ENCODE data around the gene NBEA. TPM values are rescaled to one million over a fixed set of nuclear protein-coding genes. Genes with fewer than 3 reads are reported as not detected.
A peak's percentile ranks its signal among the peaks of the same experiment; 100 is the strongest.
"Not testable (repeated sequence)": the region's sequence is repeated elsewhere in the genome, so short reads cannot be mapped to it uniquely, and the experiment has no call there.

The NBEA gene
- total RNA-seq, 1 experiment from 2014 or later = 5.0 TPM

- no peak for DNase-seq (ENCODE audit: extremely low read depth, low read depth)
Observed at GRCh38 chr13:35621989-35622388, 679.9 kb downstream of the NBEA start.

- DNase-seq (ENCODE audit: extremely low read depth, low read depth) = no peak
Observed at GRCh38 chr13:35629026-35629425, 687.0 kb downstream of the NBEA start.

- peak; percentile 33 for DNase-seq (ENCODE audit: extremely low read depth, low read depth)
Observed at GRCh38 chr13:35630551-35631275, 688.6 kb downstream of the NBEA start.

GRCh38 chr13:35631666-35632065 lies 689.6 kb downstream of the NBEA start:
- no peak for DNase-seq (ENCODE audit: extremely low read depth, low read depth)

- DNase-seq (ENCODE audit: extremely low read depth, low read depth) = no peak
Observed at GRCh38 chr13:35643625-35644024, 701.6 kb downstream of the NBEA start.

- no peak for DNase-seq (ENCODE audit: extremely low read depth, low read depth)
Observed at GRCh38 chr13:35646056-35646774, 704.1 kb downstream of the NBEA start.

- DNase-seq (ENCODE audit: extremely low read depth, low read depth) = no peak
Observed at GRCh38 chr13:35648201-35648600, 706.1 kb downstream of the NBEA start.

GRCh38 chr13:35649162-35649561 lies 707.1 kb downstream of the NBEA start:
- peak; percentile 2 for DNase-seq (ENCODE audit: extremely low read depth, low read depth)

- no peak for DNase-seq (ENCODE audit: extremely low read depth, low read depth)
Observed at GRCh38 chr13:35659796-35660195, 717.7 kb downstream of the NBEA start.

GRCh38 chr13:35664747-35665146 lies 722.7 kb downstream of the NBEA start:
- no peak for DNase-seq (ENCODE audit: extremely low read depth, low read depth)

- no peak for DNase-seq (ENCODE audit: extremely low read depth, low read depth)
Observed at GRCh38 chr13:35669321-35669720, 727.3 kb downstream of the NBEA start.

GRCh38 chr13:35672611-35673010 lies 730.5 kb downstream of the NBEA start:
- DNase-seq (ENCODE audit: extremely low read depth, low read depth) = no peak

- no peak for DNase-seq (ENCODE audit: extremely low read depth, low read depth)
Observed at GRCh38 chr13:35675651-35676050, 733.6 kb downstream of the NBEA start.

GRCh38 chr13:35677863-35678262 lies 735.8 kb downstream of the NBEA start:
- not testable (repeated sequence) for DNase-seq (ENCODE audit: extremely low read depth, low read depth)

GRCh38 chr13:35681685-35682084 lies 739.6 kb downstream of the NBEA start:
- DNase-seq (ENCODE audit: extremely low read depth, low read depth) = no peak

GRCh38 chr13:35684432-35684831 lies 742.4 kb downstream of the NBEA start:
- no peak for DNase-seq (ENCODE audit: extremely low read depth, low read depth)

GRCh38 chr13:35687336-35687735 lies 745.3 kb downstream of the NBEA start:
- DNase-seq (ENCODE audit: extremely low read depth, low read depth) = no peak

GRCh38 chr13:35690581-35691207 lies 748.6 kb downstream of the NBEA start:
- DNase-seq (ENCODE audit: extremely low read depth, low read depth) = no peak

GRCh38 chr13:35693134-35693784 lies 751.2 kb downstream of the NBEA start:
- no peak for DNase-seq (ENCODE audit: extremely low read depth, low read depth)

GRCh38 chr13:35694031-35694430 lies 752.0 kb downstream of the NBEA start:
- DNase-seq (ENCODE audit: extremely low read depth, low read depth) = no peak
